HepG2 (cell line): Measurements from ENCODE around the gene TBC1D2B. TPM values are rescaled to one million over a fixed set of nuclear protein-coding genes. Genes with fewer than 3 reads are reported as not detected.
A peak's percentile ranks its signal among the peaks of the same experiment; 100 is the strongest.

Experiments
- BRCA1 ChIP-seq: sonication (generic); formaldehyde crosslinking; IDR thresholded peaks from 2 replicates; pipeline ENCODE4 v1.4.0; 2020; ENCODE audit warnings: missing genetic modification reagents
- DMAP1 ChIP-seq: IDR thresholded peaks from 2 replicates; pipeline ENCODE4 v1.6.1; 2016
- ELF1 ChIP-seq: sonication (generic); formaldehyde crosslinking; IDR thresholded peaks from 2 replicates; pipeline ENCODE4 v1.4.0; 2020; ENCODE audit warnings: missing genetic modification reagents
- FOXC1 ChIP-seq: sonication (generic); formaldehyde crosslinking; IDR thresholded peaks from 2 replicates; pipeline ENCODE4 v1.8.0; 2022; ENCODE audit warnings: mild to moderate bottlenecking, missing genetic modification reagents, borderline replicate concordance
- GATA4 ChIP-seq: sonication (generic); IDR thresholded peaks from 2 replicates; pipeline ENCODE4 v1.6.1; 2016; ENCODE audit warnings: antibody characterized with exemption, low read depth, borderline replicate concordance
- HNF4A ChIP-seq: sonication (generic); formaldehyde crosslinking; IDR thresholded peaks from 2 replicates; pipeline ENCODE4 v1.4.0; 2020; ENCODE audit warnings: missing genetic modification reagents
- KMT2A ChIP-seq: sonication (generic); formaldehyde crosslinking; IDR thresholded peaks from 2 replicates; pipeline ENCODE4 v1.4.0; 2020; ENCODE audit warnings: missing genetic modification reagents
- LCORL ChIP-seq, 2 experiments: fragments of 450-650 bp in 1 of 2; sonication (generic) in 1 of 2; formaldehyde crosslinking in 1 of 2; IDR thresholded peaks; 2 replicates each; pipeline versions ENCODE4 v1.5.0 to v1.6.1; 2017 to 2020; ENCODE audit warnings: antibody characterized with exemption in 1 of 2, missing genetic modification reagents in 1 of 2
- MAF1 ChIP-seq: sonication (generic); formaldehyde crosslinking; IDR thresholded peaks from 2 replicates; pipeline ENCODE4 v1.5.0; 2020; ENCODE audit warnings: missing genetic modification reagents, borderline replicate concordance
- MXD4 ChIP-seq: IDR thresholded peaks from 2 replicates; pipeline ENCODE4 v1.6.1; 2016; ENCODE audit warnings: mild to moderate bottlenecking, missing biosample characterization, missing genetic modification reagents
- POLR2G ChIP-seq: fragments of 200-400 bp; formaldehyde crosslinking; IDR thresholded peaks from 2 replicates; pipeline ENCODE4 v1.6.1; 2018; ENCODE audit warnings: mild to moderate bottlenecking, low read depth, low read length, moderate library complexity
- SP2 ChIP-seq: sonication (generic); formaldehyde crosslinking; IDR thresholded peaks from 2 replicates; pipeline ENCODE4 v1.5.1; 2020; ENCODE audit warnings: mild to moderate bottlenecking, missing genetic modification reagents
- TARDBP ChIP-seq: sonication (generic); formaldehyde crosslinking; IDR thresholded peaks from 2 replicates; pipeline ENCODE4 v1.8.0; 2022; ENCODE audit warnings: mild to moderate bottlenecking, missing genetic modification reagents
- ZC3H13 ChIP-seq: sonication (generic); formaldehyde crosslinking; IDR thresholded peaks from 2 replicates; pipeline ENCODE4 v1.8.1; 2023; ENCODE audit warnings: mild to moderate bottlenecking, missing genetic modification reagents, moderate library complexity
- ZNF12 ChIP-seq: sonication (generic); formaldehyde crosslinking; IDR thresholded peaks from 2 replicates; pipeline ENCODE4 v1.5.0; 2020; ENCODE audit warnings: missing genetic modification reagents
- ZNF768 ChIP-seq: sonication (generic); formaldehyde crosslinking; IDR thresholded peaks from 2 replicates; pipeline ENCODE4 v1.4.0; 2020; ENCODE audit warnings: missing genetic modification reagents
- ZNF781 ChIP-seq: sonication (generic); formaldehyde crosslinking; IDR thresholded peaks from 2 replicates; pipeline ENCODE4 v1.5.1; 2020; ENCODE audit warnings: borderline replicate concordance, mild to moderate bottlenecking, missing genetic modification reagents; ENCODE audit errors: not compliant biosample characterization
- ZNF841 ChIP-seq: sonication (generic); formaldehyde crosslinking; IDR thresholded peaks from 2 replicates; pipeline ENCODE4 v1.8.1; 2023; ENCODE audit warnings: missing genetic modification reagents, borderline replicate concordance
- ZSCAN31 ChIP-seq: sonication (generic); formaldehyde crosslinking; IDR thresholded peaks from 2 replicates; pipeline ENCODE4 v1.5.0; 2020; ENCODE audit warnings: low read depth, mild to moderate bottlenecking, missing genetic modification reagents
- polyA plus RNA-seq, 8 experiments: library from polyadenylated mRNA; depleted of rRNA in 3 of 8; stranded (reverse) in 7 of 8; unstranded in 1 of 8; fragments of >200 nt; fragmentation: Illumina TruSeq in 4 of 8; extraction: Trizol in 4 of 8; gene quantifications; 2 replicates each; pipeline versions ENCODE4 v1.2.1 to v1.2.3, GENCODE V29; 2011 to 2016; ENCODE audit warnings: low read depth in 4 of 8, missing spikeins in 1 of 8, mixed read lengths in 1 of 8; ENCODE audit not compliant: insufficient read depth in 1 of 8
- total RNA-seq, 5 experiments: library from RNA; depleted of rRNA; stranded (reverse); fragments of >200 nt; fragmentation: Illumina TruSeq; extraction: Trizol; gene quantifications; 2 replicates each; pipeline ENCODE4 v1.2.3, GENCODE V29; 2016; ENCODE audit warnings: low read depth in 1 of 5
- TF ChIP-seq, protein P1 (sequence below): sonication (generic); formaldehyde crosslinking; IDR thresholded peaks from 2 replicates; pipeline ENCODE4 v1.4.0; 2020; ENCODE audit warnings: missing genetic modification reagents
- TF ChIP-seq, protein P2 (sequence below): sonication (generic); formaldehyde crosslinking; IDR thresholded peaks from 2 replicates; pipeline ENCODE4; 2020; ENCODE audit warnings: missing genetic modification reagents, mild to moderate bottlenecking, borderline replicate concordance
- TF ChIP-seq, protein P3 (sequence below): sonication (generic); formaldehyde crosslinking; IDR thresholded peaks from 2 replicates; pipeline ENCODE4 v1.5.0; 2020; ENCODE audit warnings: missing genetic modification reagents
- TF ChIP-seq, protein P4 (sequence below): sonication (generic); formaldehyde crosslinking; IDR thresholded peaks from 2 replicates; pipeline ENCODE4 v1.8.1; 2023; ENCODE audit warnings: missing genetic modification reagents, inconsistent platforms, borderline replicate concordance

Gene TBC1D2B
- total and polyA plus RNA-seq, 2 of the 13 experiments (the other 11 are each of a cell fraction or from before 2014, with no cell fraction given): 10.1 to 14.4 TPM

DNA sequence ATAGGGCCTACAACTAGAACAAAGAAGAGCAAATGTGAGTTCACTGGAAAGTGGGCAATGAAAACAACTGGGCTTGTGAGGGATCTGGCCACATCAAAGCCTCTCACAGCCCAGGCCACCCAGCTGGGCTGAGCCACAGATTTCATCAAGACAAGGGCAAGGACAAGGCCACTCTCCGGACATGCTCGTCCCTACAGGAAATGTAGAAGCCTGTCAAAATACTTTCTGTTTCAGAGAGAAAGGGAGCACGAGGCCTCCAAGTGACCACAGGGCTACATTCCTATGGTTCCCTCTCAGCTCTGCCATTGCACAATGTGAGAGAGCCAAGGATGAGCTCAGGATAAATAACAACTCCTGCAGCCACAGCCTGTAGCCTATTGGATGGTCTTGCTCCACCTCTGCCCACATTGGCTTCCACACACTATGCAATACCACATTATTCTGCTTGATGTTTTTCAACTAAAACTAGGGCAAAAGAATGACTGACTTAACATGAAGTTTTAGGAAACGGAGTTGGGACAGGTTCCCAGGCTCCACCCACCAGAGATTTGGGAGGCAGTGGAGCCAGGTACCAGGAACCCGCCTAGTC lies 12.1 kb downstream of the TBC1D2B start (continued):
- TF ChIP-seq, protein P1, sequence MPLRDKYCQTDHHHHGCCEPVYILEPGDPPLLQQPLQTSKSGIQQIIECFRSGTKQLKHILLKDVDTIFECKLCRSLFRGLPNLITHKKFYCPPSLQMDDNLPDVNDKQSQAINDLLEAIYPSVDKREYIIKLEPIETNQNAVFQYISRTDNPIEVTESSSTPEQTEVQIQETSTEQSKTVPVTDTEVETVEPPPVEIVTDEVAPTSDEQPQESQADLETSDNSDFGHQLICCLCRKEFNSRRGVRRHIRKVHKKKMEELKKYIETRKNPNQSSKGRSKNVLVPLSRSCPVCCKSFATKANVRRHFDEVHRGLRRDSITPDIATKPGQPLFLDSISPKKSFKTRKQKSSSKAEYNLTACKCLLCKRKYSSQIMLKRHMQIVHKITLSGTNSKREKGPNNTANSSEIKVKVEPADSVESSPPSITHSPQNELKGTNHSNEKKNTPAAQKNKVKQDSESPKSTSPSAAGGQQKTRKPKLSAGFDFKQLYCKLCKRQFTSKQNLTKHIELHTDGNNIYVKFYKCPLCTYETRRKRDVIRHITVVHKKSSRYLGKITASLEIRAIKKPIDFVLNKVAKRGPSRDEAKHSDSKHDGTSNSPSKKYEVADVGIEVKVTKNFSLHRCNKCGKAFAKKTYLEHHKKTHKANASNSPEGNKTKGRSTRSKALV (CRISPR knock-in tag): peak; percentile 48; the same call in 1 of the 2 replicates
- TF ChIP-seq ZSCAN31 (CRISPR knock-in tag): peak; percentile 56; the same call in 1 of the 2 replicates
- TF ChIP-seq SP2 (CRISPR knock-in tag): no peak
- TF ChIP-seq ELF1: peak; percentile 55; the same call in 1 of the 2 replicates
- TF ChIP-seq ZNF12: peak; percentile 87
- TF ChIP-seq GATA4: peak; percentile 47; the same call in 1 of the 2 replicates
- peak; percentile 85 for TF ChIP-seq DMAP1 (CRISPR knock-in tag)
- TF ChIP-seq POLR2G: no peak
- TF ChIP-seq MAF1: no peak
- TF ChIP-seq TARDBP (CRISPR knock-in tag): peak; percentile 95
- TF ChIP-seq, protein P2, sequence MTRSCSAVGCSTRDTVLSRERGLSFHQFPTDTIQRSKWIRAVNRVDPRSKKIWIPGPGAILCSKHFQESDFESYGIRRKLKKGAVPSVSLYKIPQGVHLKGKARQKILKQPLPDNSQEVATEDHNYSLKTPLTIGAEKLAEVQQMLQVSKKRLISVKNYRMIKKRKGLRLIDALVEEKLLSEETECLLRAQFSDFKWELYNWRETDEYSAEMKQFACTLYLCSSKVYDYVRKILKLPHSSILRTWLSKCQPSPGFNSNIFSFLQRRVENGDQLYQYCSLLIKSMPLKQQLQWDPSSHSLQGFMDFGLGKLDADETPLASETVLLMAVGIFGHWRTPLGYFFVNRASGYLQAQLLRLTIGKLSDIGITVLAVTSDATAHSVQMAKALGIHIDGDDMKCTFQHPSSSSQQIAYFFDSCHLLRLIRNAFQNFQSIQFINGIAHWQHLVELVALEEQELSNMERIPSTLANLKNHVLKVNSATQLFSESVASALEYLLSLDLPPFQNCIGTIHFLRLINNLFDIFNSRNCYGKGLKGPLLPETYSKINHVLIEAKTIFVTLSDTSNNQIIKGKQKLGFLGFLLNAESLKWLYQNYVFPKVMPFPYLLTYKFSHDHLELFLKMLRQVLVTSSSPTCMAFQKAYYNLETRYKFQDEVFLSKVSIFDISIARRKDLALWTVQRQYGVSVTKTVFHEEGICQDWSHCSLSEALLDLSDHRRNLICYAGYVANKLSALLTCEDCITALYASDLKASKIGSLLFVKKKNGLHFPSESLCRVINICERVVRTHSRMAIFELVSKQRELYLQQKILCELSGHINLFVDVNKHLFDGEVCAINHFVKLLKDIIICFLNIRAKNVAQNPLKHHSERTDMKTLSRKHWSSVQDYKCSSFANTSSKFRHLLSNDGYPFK (CRISPR knock-in tag): no peak
- peak; percentile 70 for TF ChIP-seq ZNF781 (CRISPR knock-in tag)
- TF ChIP-seq HNF4A: peak; percentile 81
- peak; percentile 88 for TF ChIP-seq MXD4 (CRISPR knock-in tag)
- TF ChIP-seq FOXC1 (CRISPR knock-in tag): peak; percentile 75; the same call in 1 of the 2 replicates
- TF ChIP-seq ZNF768 (CRISPR knock-in tag): no peak
- peak; percentile 75; the same call in 1 of the 2 replicates for TF ChIP-seq KMT2A (CRISPR knock-in tag)
- TF ChIP-seq, protein P3, sequence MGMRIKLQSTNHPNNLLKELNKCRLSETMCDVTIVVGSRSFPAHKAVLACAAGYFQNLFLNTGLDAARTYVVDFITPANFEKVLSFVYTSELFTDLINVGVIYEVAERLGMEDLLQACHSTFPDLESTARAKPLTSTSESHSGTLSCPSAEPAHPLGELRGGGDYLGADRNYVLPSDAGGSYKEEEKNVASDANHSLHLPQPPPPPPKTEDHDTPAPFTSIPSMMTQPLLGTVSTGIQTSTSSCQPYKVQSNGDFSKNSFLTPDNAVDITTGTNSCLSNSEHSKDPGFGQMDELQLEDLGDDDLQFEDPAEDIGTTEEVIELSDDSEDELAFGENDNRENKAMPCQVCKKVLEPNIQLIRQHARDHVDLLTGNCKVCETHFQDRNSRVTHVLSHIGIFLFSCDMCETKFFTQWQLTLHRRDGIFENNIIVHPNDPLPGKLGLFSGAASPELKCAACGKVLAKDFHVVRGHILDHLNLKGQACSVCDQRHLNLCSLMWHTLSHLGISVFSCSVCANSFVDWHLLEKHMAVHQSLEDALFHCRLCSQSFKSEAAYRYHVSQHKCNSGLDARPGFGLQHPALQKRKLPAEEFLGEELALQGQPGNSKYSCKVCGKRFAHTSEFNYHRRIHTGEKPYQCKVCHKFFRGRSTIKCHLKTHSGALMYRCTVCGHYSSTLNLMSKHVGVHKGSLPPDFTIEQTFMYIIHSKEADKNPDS (CRISPR knock-in tag): peak; percentile 81; the same call in 1 of the 2 replicates
- no peak for TF ChIP-seq ZNF841 (CRISPR knock-in tag)
- TF ChIP-seq LCORL (IDR thresholded peaks at IDR 0.05): no peak
- peak; percentile 97 for TF ChIP-seq LCORL (CRISPR knock-in tag; IDR thresholded peaks at IDR 0.05)
- TF ChIP-seq, protein P4, sequence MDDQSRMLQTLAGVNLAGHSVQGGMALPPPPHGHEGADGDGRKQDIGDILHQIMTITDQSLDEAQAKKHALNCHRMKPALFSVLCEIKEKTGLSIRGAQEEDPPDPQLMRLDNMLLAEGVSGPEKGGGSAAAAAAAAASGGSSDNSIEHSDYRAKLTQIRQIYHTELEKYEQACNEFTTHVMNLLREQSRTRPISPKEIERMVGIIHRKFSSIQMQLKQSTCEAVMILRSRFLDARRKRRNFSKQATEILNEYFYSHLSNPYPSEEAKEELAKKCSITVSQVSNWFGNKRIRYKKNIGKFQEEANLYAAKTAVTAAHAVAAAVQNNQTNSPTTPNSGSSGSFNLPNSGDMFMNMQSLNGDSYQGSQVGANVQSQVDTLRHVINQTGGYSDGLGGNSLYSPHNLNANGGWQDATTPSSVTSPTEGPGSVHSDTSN (CRISPR knock-in tag): no peak
- TF ChIP-seq BRCA1 (CRISPR knock-in tag): no peak
- no peak for TF ChIP-seq ZC3H13
